ENCODE measurements around the gene TAT. TPM values are rescaled to one million over a fixed set of nuclear protein-coding genes. Genes with fewer than 3 reads are reported as not detected.
"Not testable (repeated sequence)": the region's sequence is repeated elsewhere in the genome, so short reads cannot be mapped to it uniquely, and the experiment has no call there.

Gene TAT
- not detected in 2 replicates for total RNA-seq (2014; rRNA removed; shearing (Covaris generic))

DNA sequence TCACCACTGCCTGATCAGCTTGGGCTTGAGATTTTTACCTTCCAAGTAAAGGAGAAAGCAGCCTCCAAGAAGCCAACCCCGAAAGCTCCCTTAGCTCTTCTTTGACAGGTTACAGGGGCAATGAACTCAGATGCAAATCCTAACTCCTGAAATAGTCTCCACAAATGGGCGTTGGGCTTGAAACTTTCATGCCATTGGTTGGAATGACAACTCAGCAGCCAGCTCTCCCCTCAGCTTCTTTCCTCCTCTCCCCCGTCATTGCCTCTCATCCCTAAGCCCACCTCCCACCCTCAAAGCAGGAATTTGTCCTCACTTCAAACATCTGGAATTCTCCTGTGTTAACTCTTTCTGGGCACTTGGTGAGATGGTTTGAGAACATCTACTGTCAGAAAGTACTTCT lies at the start of gene TAT:
Gene TAT, minus strand, starts transcription at position 122 of the 400 bp plus-strand sequence. CDS start 677 bp downstream, outside the sequence.
- 0 out of 2 replicates have a peak, but pooled peaks cover 2% of the 10 kb centered on the region for H3K9me3 ChIP-seq (replicated peaks)
- no peak for DNase-seq (ENCODE audit: low read depth in 1 of 2, low spot score in 2 of 2)
- H3K27me3 ChIP-seq (replicated peaks): peaks cover 11% of the 10 kb centered on the region

GRCh38 chr16:71626018-71626857 lies 49.3 kb upstream of the TAT start, which contains the start of gene MARVELD3:
TSS of gene MARVELD3 (plus strand) at chr16:71626184. CDS start at chr16:71626230, 46 bp downstream.
- peaks cover 6% of the 10 kb centered on the region for H3K4me1 ChIP-seq (replicated peaks)
- no peak for DNase-seq (ENCODE audit: low read depth in 1 of 2, low spot score in 2 of 2)
- peaks cover 5% of the 10 kb centered on the region; the same call in 1 of the 2 replicates for H3K9me3 ChIP-seq (replicated peaks)
- H3K27ac ChIP-seq: no peak within 1 kb of the TSS
- peaks cover 46% of the 10 kb centered on the region for H3K27me3 ChIP-seq (replicated peaks)
- no peak within 1 kb of the TSS for H3K4me3 ChIP-seq
- H3K36me3 ChIP-seq: no peaks in the 10 kb centered on the region

More for the DNA sequence above, at the start of gene TAT:
- no peak within 1 kb of the TSS for H3K27ac ChIP-seq
- no peak within 1 kb of the TSS for H3K4me3 ChIP-seq
- no peaks in the 10 kb centered on the region for H3K36me3 ChIP-seq
- H3K4me1 ChIP-seq (replicated peaks): no peaks in the 10 kb centered on the region

- Histone ChIP-seq H3K4me1 (replicated peaks) (peaks cover 6% of the 10 kb centered on the region), H3K27ac (no peak overlapping the region), H3K36me3 (no peaks in the 10 kb centered on the region), H3K4me3 (no peak overlapping the region), H3K27me3 (replicated peaks) (peaks cover 46% of the 10 kb centered on the region), H3K9me3 (replicated peaks) (peaks cover 5% of the 10 kb centered on the region; the same call in 1 of the 2 replicates)
- no peak for DNase-seq (ENCODE audit: low read depth in 1 of 2, low spot score in 2 of 2)
These were observed 48.4 kb upstream of the TAT start for GRCh38 chr16:71625113-71625850.

DNA sequence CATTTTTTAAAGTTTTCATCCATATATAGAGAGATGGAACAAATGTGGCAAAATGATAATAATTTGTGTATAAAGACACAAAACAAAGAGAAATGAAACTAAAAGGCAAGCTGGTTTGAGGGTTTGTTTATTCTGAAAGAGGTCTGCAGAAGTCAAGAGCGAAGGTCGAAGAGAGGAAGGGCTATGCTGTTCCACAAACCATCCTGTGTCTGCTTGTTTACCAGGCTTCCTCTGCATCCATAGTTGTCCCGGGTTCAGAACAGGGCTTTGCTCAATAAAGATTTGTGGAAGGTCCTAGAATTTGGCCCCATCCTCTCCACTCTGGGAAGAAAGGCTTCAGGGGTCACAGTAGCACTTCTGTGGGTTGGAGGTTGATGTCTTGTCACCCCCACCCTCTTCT lies 46.7 kb upstream of the TAT start:
- H3K27ac ChIP-seq: no peak overlapping the region
- peaks cover 6% of the 10 kb centered on the region for H3K4me1 ChIP-seq (replicated peaks)
- H3K36me3 ChIP-seq: no peaks in the 10 kb centered on the region
- no peak for DNase-seq (ENCODE audit: low read depth in 1 of 2, low spot score in 2 of 2)
- H3K9me3 ChIP-seq (replicated peaks): peaks cover 5% of the 10 kb centered on the region; the same call in 1 of the 2 replicates
- no peak overlapping the region for H3K4me3 ChIP-seq
- peaks cover 41% of the 10 kb centered on the region for H3K27me3 ChIP-seq (replicated peaks)

GRCh38 chr16:71622088-71622487 lies 45.2 kb upstream of the TAT start:
- H3K27me3 ChIP-seq (replicated peaks): peaks cover 34% of the 10 kb centered on the region
- H3K9me3 ChIP-seq (replicated peaks): peaks cover 5% of the 10 kb centered on the region; the same call in 1 of the 2 replicates
- H3K4me1 ChIP-seq (replicated peaks): peaks cover 6% of the 10 kb centered on the region
- no peaks in the 10 kb centered on the region for H3K36me3 ChIP-seq
- no peak overlapping the region for H3K27ac ChIP-seq
- DNase-seq (ENCODE audit: low read depth in 1 of 2, low spot score in 2 of 2): no peak
- no peak overlapping the region for H3K4me3 ChIP-seq

DNA sequence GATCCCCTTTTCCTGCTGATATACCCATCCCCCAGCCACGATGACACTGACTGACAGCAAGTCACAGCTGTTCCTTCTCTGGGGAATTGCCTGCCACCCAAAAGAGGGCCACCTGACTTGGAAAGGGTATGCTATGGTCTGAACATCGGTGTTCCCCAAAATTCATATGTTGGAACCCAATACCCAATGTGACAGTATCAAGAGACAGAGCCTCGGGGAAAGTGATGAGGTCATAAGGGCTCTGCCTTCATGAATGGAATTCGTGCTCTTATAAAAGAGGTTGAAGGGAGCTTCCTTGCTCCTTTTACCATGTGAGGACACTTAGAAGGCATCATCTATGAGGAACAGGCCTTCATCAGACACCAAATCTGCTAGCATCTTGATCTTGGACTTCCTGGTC lies 41.5 kb upstream of the TAT start:
- Histone ChIP-seq H3K36me3 (no peaks in the 10 kb centered on the region), H3K27me3 (replicated peaks) (peaks cover 10% of the 10 kb centered on the region; the same call in 1 of the 2 replicates), H3K9me3 (replicated peaks) (no peaks in the 10 kb centered on the region), H3K27ac (no peak overlapping the region), H3K4me3 (no peak overlapping the region), H3K4me1 (replicated peaks) (no peaks in the 10 kb centered on the region)
- no peak for DNase-seq (ENCODE audit: low read depth in 1 of 2, low spot score in 2 of 2)

DNA sequence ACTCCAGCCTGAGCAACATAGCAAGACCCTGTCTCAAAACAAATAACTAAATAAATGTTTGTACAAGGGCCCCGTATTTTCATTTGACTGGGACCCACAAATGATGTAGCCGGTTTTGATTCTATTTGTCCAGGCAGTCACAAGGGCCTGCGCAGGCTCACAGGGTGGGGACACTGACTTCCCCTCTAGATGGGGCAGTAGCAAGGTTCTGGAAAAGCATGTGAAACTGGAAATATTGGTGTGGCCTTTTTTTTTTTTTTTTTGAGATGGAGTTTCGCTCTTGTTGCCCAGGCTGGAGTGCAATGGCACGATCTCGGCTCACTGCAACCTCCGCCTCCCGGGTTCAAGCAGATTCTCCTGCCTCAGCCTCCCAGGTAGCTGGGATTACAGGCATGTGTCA lies 38.1 kb upstream of the TAT start:
- not testable (repeated sequence) for H3K36me3 ChIP-seq; H3K27me3 ChIP-seq (replicated peaks); H3K9me3 ChIP-seq (replicated peaks); H3K4me3 ChIP-seq; H3K27ac ChIP-seq; H3K4me1 ChIP-seq (replicated peaks); DNase-seq (ENCODE audit: low read depth in 1 of 2, low spot score in 2 of 2)

DNA sequence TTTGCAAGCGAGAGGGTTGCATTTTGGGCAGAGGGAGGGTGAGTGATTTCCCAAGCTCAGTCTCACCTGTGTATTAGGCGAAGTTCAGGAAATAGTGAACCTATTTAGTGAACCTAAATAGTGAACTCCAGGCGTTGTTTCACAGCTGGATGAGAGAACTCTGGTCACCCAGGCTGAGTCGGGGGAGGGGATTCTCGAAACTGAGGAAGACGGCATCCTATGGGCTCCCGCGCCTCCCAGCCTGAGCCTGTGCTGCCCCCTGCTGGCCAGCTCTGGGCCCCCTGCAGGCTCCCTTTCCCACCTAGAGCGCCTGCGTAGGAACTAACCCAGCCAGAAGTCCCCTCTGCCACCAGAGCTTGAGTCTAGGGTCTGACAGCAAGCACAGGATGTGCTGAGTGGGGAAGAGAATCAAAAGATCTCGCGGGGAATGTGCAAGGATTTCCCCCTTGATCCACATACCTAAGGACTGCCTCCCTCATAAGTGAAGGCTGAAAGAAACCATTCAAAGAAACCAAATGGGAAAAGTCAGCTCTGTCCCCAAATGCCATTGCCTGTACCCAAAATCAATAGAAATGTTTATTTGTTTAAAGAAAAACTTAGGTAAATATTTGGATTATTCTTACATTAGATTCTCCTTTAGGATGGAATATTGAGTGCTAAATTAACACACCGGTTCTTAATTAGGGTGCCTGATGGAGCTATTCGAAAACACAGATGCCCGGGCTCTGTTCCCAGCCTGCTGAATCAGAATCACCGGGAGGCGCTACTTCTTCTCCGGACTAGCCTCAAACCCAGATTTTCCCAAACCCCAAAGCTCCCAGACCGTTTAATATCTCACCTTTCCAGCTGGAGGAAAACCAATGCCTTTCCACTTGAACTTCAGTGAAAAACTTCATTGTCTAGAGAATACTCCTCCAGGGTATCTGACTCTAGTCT lies 34.3 kb upstream of the TAT start:
- H3K27ac ChIP-seq: no peak overlapping the region
- peak; percentile 35 to 64 for DNase-seq (ENCODE audit: low read depth in 1 of 2, low spot score in 2 of 2)
- no peaks in the 10 kb centered on the region for H3K36me3 ChIP-seq
- no peaks in the 10 kb centered on the region; the same call in 1 of the 2 replicates for H3K27me3 ChIP-seq (replicated peaks)
- no peaks in the 10 kb centered on the region for H3K4me1 ChIP-seq (replicated peaks)
- H3K4me3 ChIP-seq: no peak overlapping the region
- no peaks in the 10 kb centered on the region for H3K9me3 ChIP-seq (replicated peaks)

- Histone ChIP-seq H3K27ac (no peak overlapping the region), H3K4me1 (replicated peaks) (no peaks in the 10 kb centered on the region), H3K9me3 (replicated peaks) (no peaks in the 10 kb centered on the region), H3K4me3 (no peak overlapping the region), H3K36me3 (no peaks in the 10 kb centered on the region), H3K27me3 (replicated peaks) (no peaks in the 10 kb centered on the region; the same call in 1 of the 2 replicates)
- DNase-seq (ENCODE audit: low read depth in 1 of 2, low spot score in 2 of 2): no peak
These were observed 33.6 kb upstream of the TAT start for GRCh38 chr16:71610447-71610846.

DNA sequence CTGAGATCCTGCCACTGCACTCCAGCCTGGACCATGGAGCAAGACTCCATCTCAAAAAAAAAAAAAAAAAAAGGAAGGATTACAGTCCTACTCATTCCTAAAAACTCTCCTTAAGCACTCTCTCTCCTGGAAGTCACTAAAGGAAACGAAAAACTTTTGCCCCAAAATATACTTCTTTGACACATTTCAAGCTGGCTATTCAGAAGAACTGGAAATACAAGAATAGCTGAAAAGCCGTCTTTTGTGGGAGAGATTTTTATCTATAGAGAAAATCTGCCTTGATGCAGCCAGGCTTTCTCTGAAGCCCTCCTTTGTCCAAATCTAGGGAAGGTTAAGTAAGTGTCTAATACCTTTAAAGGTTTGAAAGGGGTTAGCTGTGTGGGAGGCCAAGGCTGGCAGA lies 32.2 kb upstream of the TAT start:
- Histone ChIP-seq H3K36me3 (no peaks in the 10 kb centered on the region), H3K4me1 (replicated peaks) (no peaks in the 10 kb centered on the region), H3K4me3 (no peak overlapping the region), H3K27ac (no peak overlapping the region), H3K9me3 (replicated peaks) (no peaks in the 10 kb centered on the region), H3K27me3 (replicated peaks) (no peaks in the 10 kb centered on the region; the same call in 1 of the 2 replicates)
- no peak for DNase-seq (ENCODE audit: low read depth in 1 of 2, low spot score in 2 of 2)

- H3K4me3 ChIP-seq: no peak overlapping the region
- no peaks in the 10 kb centered on the region for H3K9me3 ChIP-seq (replicated peaks)
- H3K27ac ChIP-seq: no peak overlapping the region
- DNase-seq (ENCODE audit: low read depth in 1 of 2, low spot score in 2 of 2): no peak
- no peaks in the 10 kb centered on the region for H3K36me3 ChIP-seq
- H3K4me1 ChIP-seq (replicated peaks): no peaks in the 10 kb centered on the region
- no peaks in the 10 kb centered on the region for H3K27me3 ChIP-seq (replicated peaks)
These were observed 23.9 kb upstream of the TAT start for GRCh38 chr16:71600822-71601221.

DNA sequence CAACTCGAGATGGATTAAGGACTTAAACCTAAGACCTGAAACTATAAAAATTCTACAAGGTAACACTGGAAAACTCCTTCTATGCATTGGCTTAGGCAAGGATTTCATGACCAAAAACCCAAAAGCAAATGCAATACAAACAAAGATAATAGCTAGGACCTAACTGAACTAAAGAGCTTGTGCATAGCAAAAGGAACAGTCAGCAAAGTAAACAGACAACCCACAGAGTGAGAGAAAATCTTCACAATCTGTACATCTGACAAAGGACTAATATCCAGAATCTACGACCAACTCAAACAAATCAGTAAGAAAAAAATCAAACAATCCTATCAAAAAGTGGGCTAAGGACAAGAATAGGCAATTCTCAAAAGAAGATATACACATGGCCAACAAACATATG lies 21.5 kb upstream of the TAT start:
- H3K4me1 ChIP-seq (replicated peaks); H3K27me3 ChIP-seq (replicated peaks); H3K9me3 ChIP-seq (replicated peaks); H3K27ac ChIP-seq; H3K4me3 ChIP-seq; H3K36me3 ChIP-seq; DNase-seq (ENCODE audit: low read depth in 1 of 2, low spot score in 2 of 2): not testable (repeated sequence)

DNA sequence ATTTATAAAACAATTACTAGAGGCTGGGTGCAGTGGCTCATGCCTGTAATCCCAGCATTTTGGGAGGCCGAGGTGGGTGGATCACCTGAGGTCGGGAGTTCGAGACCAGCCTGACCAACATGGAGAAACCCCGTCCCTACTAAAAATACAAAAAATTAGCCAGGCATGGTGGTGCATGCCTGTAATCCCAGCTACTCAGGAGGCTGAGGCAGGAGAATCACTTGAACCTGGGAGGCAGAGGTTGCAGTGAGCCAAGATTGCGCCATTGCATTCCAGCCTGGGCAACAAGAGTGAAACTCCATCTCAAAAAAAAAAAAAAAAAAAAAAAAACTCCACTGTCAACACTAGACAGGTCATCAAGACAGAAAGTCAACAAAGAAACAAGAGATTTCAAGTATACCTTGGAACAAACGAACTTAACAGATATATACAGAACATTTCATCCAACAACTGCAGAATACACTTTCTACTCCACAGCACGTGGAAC lies 18.5 kb upstream of the TAT start:
- H3K9me3 ChIP-seq (replicated peaks); H3K4me3 ChIP-seq; H3K4me1 ChIP-seq (replicated peaks); H3K27ac ChIP-seq; DNase-seq (ENCODE audit: low read depth in 1 of 2, low spot score in 2 of 2); H3K36me3 ChIP-seq; H3K27me3 ChIP-seq (replicated peaks): not testable (repeated sequence)

Measured in SJSA1 (cell line).